GM12872 (cell line): ENCODE results near the gene TBC1D22A.

Experiments used
- CTCF ChIP-seq: IDR thresholded peaks from 3 replicates; pipeline ENCODE4 v1.5.1; 2011; ENCODE audit warnings: low read depth, mild to moderate bottlenecking, low read length, moderate library complexity; ENCODE audit not compliant: insufficient read depth

The TBC1D22A gene

GRCh38 chr22:47030881-47031627 lies 268.6 kb downstream of the TBC1D22A start:
- no peak for TF ChIP-seq CTCF

GRCh38 chr22:47031628-47031915 lies 269.1 kb downstream of the TBC1D22A start:
- TF ChIP-seq CTCF: no peak

- TF ChIP-seq CTCF: no peak
These were observed 269.9 kb downstream of the TBC1D22A start for GRCh38 chr22:47032091-47032943.

GRCh38 chr22:47032956-47033647 lies 270.7 kb downstream of the TBC1D22A start:
- TF ChIP-seq CTCF: no peak

GRCh38 chr22:47033648-47034000 lies 271.2 kb downstream of the TBC1D22A start:
- no peak for TF ChIP-seq CTCF

GRCh38 chr22:47034076-47034808 lies 271.8 kb downstream of the TBC1D22A start:
- no peak for TF ChIP-seq CTCF

- no peak for TF ChIP-seq CTCF
These were observed 272.5 kb downstream of the TBC1D22A start for GRCh38 chr22:47034905-47035419.
